H1 (cell line): ENCODE results near the gene ARHGAP10. TPM values are rescaled to one million over a fixed set of nuclear protein-coding genes. Genes with fewer than 3 reads are reported as not detected.

Source experiments
- CTCF ChIA-PET: fragments of 300-600 bp; sonication (Branson Sonifier 250); formaldehyde crosslinking; loops from one replicate; lab custom pipeline; 2021; ENCODE audit not compliant: partially characterized antibody; lab: Charles Lee
- POLR2A ChIA-PET: fragments of 300-600 bp; sonication (Branson Sonifier 250); formaldehyde crosslinking; loops from one replicate; lab custom pipeline; 2021; ENCODE audit warnings: inconsistent platforms; ENCODE audit not compliant: partially characterized antibody; lab: Charles Lee
- DNase-seq, 2 experiments: peaks; one replicate each; pipeline versions ENCODE4 v3.0.0 to v3.0.0-alpha.2; 2010 to 2022; ENCODE audit warnings: low spot score in 2 of 2, low read depth in 1 of 2, mixed read lengths in 1 of 2
- FAIRE-seq: peaks from 2 replicates; lab custom pipeline; 2011; peaks lifted over from hg19 to GRCh38; lab: Jason Lieb, UNC
- H2AFZ ChIP-seq: 2 replicates; pipeline ENCODE4 v1.8.1; 2012; ENCODE audit warnings: low read length, inconsistent platforms
- H2AK5ac ChIP-seq: 2 replicates; pipeline ENCODE4 v1.6.1; 2013; ENCODE audit warnings: low read depth, low read length
- H2BK120ac ChIP-seq: replicated peaks from 2 replicates; pipeline ENCODE3; 2013; ENCODE audit warnings: low read depth, low read length, inconsistent platforms
- H2BK12ac ChIP-seq: 2 replicates; pipeline ENCODE4 v1.6.1; 2013; ENCODE audit warnings: low read depth, low read length
- H2BK15ac ChIP-seq: 2 replicates; pipeline ENCODE4 v1.6.1; 2013; ENCODE audit warnings: low read length
- H2BK20ac ChIP-seq: 2 replicates; pipeline ENCODE4 v1.6.1; 2013; ENCODE audit warnings: low read length
- H2BK5ac ChIP-seq: 2 replicates; pipeline ENCODE4 v1.6.1; 2013; ENCODE audit warnings: low read depth, low read length
- H3K14ac ChIP-seq: 2 replicates; pipeline ENCODE4 v1.6.1; 2013; ENCODE audit warnings: inconsistent platforms; ENCODE audit not compliant: insufficient read length
- H3K18ac ChIP-seq: 2 replicates; pipeline ENCODE4 v1.6.1; 2013; ENCODE audit warnings: low read length; ENCODE audit errors: extremely low read depth
- H3K23ac ChIP-seq: 2 replicates; pipeline ENCODE4 v1.6.1; 2013; ENCODE audit warnings: inconsistent platforms; ENCODE audit not compliant: insufficient read length
- H3K23me2 ChIP-seq: 2 replicates; pipeline ENCODE4 v1.6.1; 2013; ENCODE audit warnings: low read depth, low read length
- H3K27ac ChIP-seq: 2 replicates; pipeline ENCODE4 v1.6.1; 2011; ENCODE audit warnings: low read depth, low read length, inconsistent platforms
- H3K27me3 ChIP-seq, 4 experiments: replicated peaks in 1 of 4; 1 replicate in 1 of 4; 2 replicates in 3 of 4; pipeline versions ENCODE4 v1.6.1 to v1.8.1; 2011 to 2013; ENCODE audit warnings: low read length in 3 of 4, mild to moderate bottlenecking in 3 of 4, inconsistent platforms in 2 of 4, mixed read lengths in 2 of 4, moderate library complexity in 1 of 4; ENCODE audit not compliant: control insufficient read depth in 3 of 4, insufficient read depth in 3 of 4; ENCODE audit errors: extremely low read depth in 1 of 4
- H3K36me3 ChIP-seq, 4 experiments: 2 replicates each; pipeline versions ENCODE4 v1.6.1 to v1.8.1; 2011 to 2013; ENCODE audit warnings: mild to moderate bottlenecking in 4 of 4, low read length in 3 of 4, moderate library complexity in 2 of 4, control low read depth in 1 of 4, inconsistent platforms in 1 of 4; ENCODE audit not compliant: insufficient read depth in 4 of 4, control insufficient read depth in 2 of 4
- H3K4ac ChIP-seq: replicated peaks from 2 replicates; pipeline ENCODE3; 2013; ENCODE audit warnings: low read length, low read depth, mixed read lengths, inconsistent platforms; ENCODE audit not compliant: insufficient read length
- H3K4me1 ChIP-seq, 4 experiments: replicated peaks in 1 of 4; 1 replicate in 1 of 4; 2 replicates in 3 of 4; pipeline versions ENCODE4 v1.6.1 to v1.8.1; 2011 to 2013; ENCODE audit warnings: low read length in 3 of 4, inconsistent platforms in 2 of 4, mixed read lengths in 1 of 4; ENCODE audit not compliant: insufficient read depth in 4 of 4, control insufficient read depth in 3 of 4
- H3K4me2 ChIP-seq, 2 experiments: 2 replicates each; pipeline versions ENCODE4 v1.6.1 to v1.8.1; 2011 to 2013; ENCODE audit warnings: low read depth in 2 of 2, low read length in 2 of 2, control low read depth in 1 of 2, inconsistent platforms in 1 of 2, mild to moderate bottlenecking in 1 of 2; ENCODE audit not compliant: insufficient read depth in 1 of 2
- H3K4me3 ChIP-seq, 4 experiments: fragments of 200-600, 300-600 bp in 1 of 4; sonication (generic), shearing (Covaris generic), sonication (Bioruptor Twin) in 1 of 4; 2 replicates each; pipeline versions ENCODE4 v1.5.1 to v1.8.1; 2011 to 2016; ENCODE audit warnings: low read length in 4 of 4, low read depth in 3 of 4, control low read depth in 2 of 4, inconsistent platforms in 2 of 4, mild to moderate bottlenecking in 2 of 4, mixed read lengths in 1 of 4, moderate library complexity in 1 of 4; ENCODE audit not compliant: insufficient read depth in 2 of 4; ENCODE audit errors: extremely low read depth in 1 of 4
- H3K56ac ChIP-seq: replicated peaks from 2 replicates; pipeline ENCODE3; 2013; ENCODE audit warnings: low read depth, mild to moderate bottlenecking, mixed read lengths, low read length, inconsistent platforms; ENCODE audit not compliant: insufficient read length
- H3K79me1 ChIP-seq: 2 replicates; pipeline ENCODE4 v1.6.1; 2013; ENCODE audit warnings: low read depth, low read length, control low read depth
- H3K79me2 ChIP-seq, 2 experiments: 2 replicates each; pipeline versions ENCODE4 v1.6.1 to v1.8.1; 2012 to 2013; ENCODE audit warnings: low read length in 2 of 2, mild to moderate bottlenecking in 2 of 2, inconsistent platforms in 1 of 2; ENCODE audit not compliant: insufficient read depth in 2 of 2, control insufficient read depth in 1 of 2
- H3K9ac ChIP-seq, 4 experiments: replicated peaks in 1 of 4; 1 replicate in 1 of 4; 2 replicates in 3 of 4; pipeline versions ENCODE4 v1.6.1 to v1.8.1; 2011 to 2013; ENCODE audit warnings: low read depth in 3 of 4, low read length in 3 of 4, control low read depth in 2 of 4, mild to moderate bottlenecking in 2 of 4, moderate library complexity in 2 of 4, inconsistent platforms in 1 of 4; ENCODE audit errors: extremely low read depth in 1 of 4
- H3K9me3 ChIP-seq, 2 experiments: 2 replicates each; pipeline versions ENCODE4 v1.6.1 to v1.8.1; 2012 to 2013; ENCODE audit warnings: mild to moderate bottlenecking in 2 of 2, moderate library complexity in 2 of 2, control low read depth in 1 of 2, inconsistent platforms in 1 of 2, low read depth in 1 of 2, low read length in 1 of 2, mixed read lengths in 1 of 2; ENCODE audit not compliant: insufficient read depth in 2 of 2
- H4K20me1 ChIP-seq, 2 experiments: replicated peaks in 1 of 2; 2 replicates each; pipeline versions ENCODE3 to v1.8.1; 2011 to 2013; ENCODE audit warnings: inconsistent platforms in 2 of 2, low read length in 2 of 2, mild to moderate bottlenecking in 1 of 2; ENCODE audit not compliant: insufficient read depth in 2 of 2, control insufficient read depth in 1 of 2
- H4K5ac ChIP-seq: 2 replicates; pipeline ENCODE4 v1.6.1; 2013; ENCODE audit warnings: low read length, low read depth, mixed read lengths, inconsistent platforms; ENCODE audit not compliant: insufficient read length
- H4K8ac ChIP-seq: 2 replicates; pipeline ENCODE4 v1.8.0; 2013; ENCODE audit warnings: mild to moderate bottlenecking, moderate library complexity, low read length, inconsistent platforms; ENCODE audit not compliant: insufficient read depth; ENCODE audit errors: extremely low read depth
- H4K91ac ChIP-seq: replicated peaks from 2 replicates; pipeline ENCODE3; 2013; ENCODE audit warnings: low read length, mixed read lengths, inconsistent platforms; ENCODE audit not compliant: insufficient read length
- ASH2L ChIP-seq: fragments of 200-600, 300-600 bp; sonication (generic); IDR thresholded peaks from one replicate; pipeline ENCODE4 v1.7.1; 2017; ENCODE audit warnings: low read length
- ATF3 ChIP-seq: IDR thresholded peaks from 2 replicates; pipeline ENCODE4 v1.6.1; 2011; ENCODE audit warnings: low read depth, mild to moderate bottlenecking, low read length; ENCODE audit not compliant: insufficient read depth
- CEBPB ChIP-seq: IDR thresholded peaks from 2 replicates; pipeline ENCODE4 v1.6.1; 2012; ENCODE audit warnings: low read depth, low read length
- EGR1 ChIP-seq: IDR thresholded peaks from 2 replicates; pipeline ENCODE4 v1.6.1; 2011; ENCODE audit warnings: low read depth, low read length, borderline replicate concordance
- EZH2 ChIP-seq: fragments of 200-600 bp; sonication (generic); IDR thresholded peaks from 2 replicates; pipeline ENCODE4 v1.7.1; 2012; ENCODE audit warnings: low read depth, mild to moderate bottlenecking, moderate library complexity, low read length, inconsistent platforms; ENCODE audit not compliant: severe bottlenecking
- FOSL1 ChIP-seq: IDR thresholded peaks from 2 replicates; pipeline ENCODE4 v1.6.1; 2011; ENCODE audit warnings: mild to moderate bottlenecking, low read depth, low read length, moderate library complexity; ENCODE audit not compliant: insufficient read depth
- NRF1 ChIP-seq: IDR thresholded peaks from 2 replicates; pipeline ENCODE4 v1.6.1; 2011; ENCODE audit warnings: mild to moderate bottlenecking, low read depth, low read length, improper control_type of control experiment
- PHF8 ChIP-seq: fragments of 200-600 bp; sonication (generic); conservative IDR thresholded peaks from 2 replicates; pipeline ENCODE4 v1.7.1; 2012; ENCODE audit warnings: low read depth, mild to moderate bottlenecking, inconsistent platforms, low read length, moderate library complexity
- SIN3A ChIP-seq, 2 experiments: IDR thresholded peaks in 1 of 2; conservative IDR thresholded peaks in 1 of 2; 2 replicates each; pipeline ENCODE4 v1.6.1; 2011 to 2012; ENCODE audit warnings: low read length in 2 of 2, improper control_type of control experiment in 1 of 2, low read depth in 1 of 2, mild to moderate bottlenecking in 1 of 2
- TAF1 ChIP-seq: IDR thresholded peaks from 2 replicates; pipeline ENCODE4 v1.6.1; 2011; ENCODE audit warnings: mild to moderate bottlenecking, low read depth, low read length
- TCF12 ChIP-seq: IDR thresholded peaks from 2 replicates; pipeline ENCODE4 v1.6.1; 2011; ENCODE audit warnings: low read depth, mild to moderate bottlenecking, low read length
- ZNF274 ChIP-seq: IDR thresholded peaks from 2 replicates; pipeline ENCODE4 v1.7.0; 2012; ENCODE audit warnings: low read length, borderline replicate concordance; ENCODE audit errors: extremely low read depth
- WGBS, 2 experiments: shearing (Covaris generic) in 1 of 2; methylation state at CpG; one replicate each; pipeline versions ENCODE4 v1.1.6 to v1.1.7; 2013 to 2015; ENCODE audit warnings: low lambda C conversion rate in 2 of 2, mixed read lengths in 2 of 2, inconsistent platforms in 1 of 2, low coverage in 1 of 2, missing lambda C conversion rate in 1 of 2; ENCODE audit not compliant: insufficient replicate concordance in 2 of 2, insufficient coverage in 1 of 2, insufficient read length in 1 of 2; ENCODE audit errors: extremely low coverage in 1 of 2, missing lambda C conversion rate in 1 of 2; 5-methylcytosine and 5-hydroxymethylcytosine counted together
- polyA plus RNA-seq, 7 experiments: library from polyadenylated mRNA; depleted of rRNA in 3 of 7; stranded (reverse) in 5 of 7; unstranded in 2 of 7; fragments of >200 nt in 5 of 7; fragments of 200-250 nt in 2 of 7; gene quantifications; 1 replicate in 5 of 7; 2 replicates in 1 of 7; 4 replicates in 1 of 7; pipeline versions ENCODE4 v1.2.1 to v1.2.3, GENCODE V29; 2011 to 2013; ENCODE audit warnings: missing spikeins in 2 of 7, mixed read lengths in 2 of 7
- total RNA-seq: library from RNA; stranded (reverse); fragmentation: NEBNext Ultra II Directional; extraction: Animal tissue kit (Norgen Biotek cat#: 25700); gene quantifications from 2 replicates; pipeline ENCODE4 v1.2.1, GENCODE V29; 2021

The ARHGAP10 gene
- total and polyA plus RNA-seq, 2 of the 8 experiments (the other 6 are each of a cell fraction or from before 2014, with no cell fraction given) = 3.7 to 6.1 TPM

- no peak overlapping the region for H2BK120ac ChIP-seq
- ChIA-PET POLR2A (interaction anchor here (1.0 to 1.7 kb wide), 3 partner anchors 25 to 50 kb away, joined by 3 to 11 read pairs (median 4); partner anchors contain the start of gene ARHGAP10), CTCF (interaction anchor here (0.8 to 4.3 kb wide), 5 partner anchors 9 to 184 kb away, joined by 3 to 28 read pairs (median 5); no protein-coding TSS in a partner anchor)
- FAIRE-seq = no peak
- H3K56ac ChIP-seq = no peak overlapping the region
- H2AK5ac ChIP-seq = no peak overlapping the region
- H3K23me2 ChIP-seq = peaks cover 5% of the 10 kb centered on the region; the same call in 1 of the 2 replicates
- no peak overlapping the region for H4K8ac ChIP-seq
- no peak overlapping the region for H3K23ac ChIP-seq
- H3K4me1 ChIP-seq = peaks cover 0 to 6% (median 3%) of the 10 kb centered on the region in 4 experiments; a peak in 4 of 7 replicates
- H2BK5ac ChIP-seq = no peak overlapping the region
- H3K79me2 ChIP-seq = peaks cover 0 to 26% of the 10 kb centered on the region in 2 experiments; a peak in 2 of 4 replicates
- no peak for DNase-seq
- no peaks in the 10 kb centered on the region for H3K27me3 ChIP-seq
- peak overlapping the region; percentile 72 to 75 for H3K4me2 ChIP-seq
- H3K9ac ChIP-seq = no peak overlapping the region
- no peak overlapping the region for H2BK20ac ChIP-seq
- H3K4me3 ChIP-seq = peak overlapping the region in 3 of 4 experiments; percentile 68 to 81 (median 73); a peak in 4 of 8 replicates
- H4K20me1 ChIP-seq = peaks cover 0 to 2% of the 10 kb centered on the region in 2 experiments
- no peak overlapping the region for H2BK15ac ChIP-seq
- H3K4ac ChIP-seq = no peak overlapping the region
- no peak overlapping the region for H3K14ac ChIP-seq
- H3K27ac ChIP-seq = no peak overlapping the region
- H3K36me3 ChIP-seq = peaks cover 0 to 6% (median 1%) of the 10 kb centered on the region in 4 experiments; a peak in 2 of 8 replicates
- no peak overlapping the region for H4K91ac ChIP-seq
- no peak overlapping the region for H3K18ac ChIP-seq
- peaks cover 3% of the 10 kb centered on the region; the same call in 1 of the 2 replicates for H3K79me1 ChIP-seq
- 78% methylated on average over 3 of the region's 3 CpGs; no CpG with 5 or more reads in 1 of the 2 experiments for WGBS, 2 experiments
- no peak overlapping the region for H2AFZ ChIP-seq
- H3K9me3 ChIP-seq = no peaks in the 10 kb centered on the region
- H4K5ac ChIP-seq = no peak overlapping the region
- H2BK12ac ChIP-seq = no peak overlapping the region
- TF ChIP-seq EGR1 (no peak), ATF3 (no peak), ZNF274 (no peak), TCF12 (no peak), FOSL1 (no peak), ASH2L (no peak), PHF8 (no peak), SIN3A (conservative IDR thresholded peaks at IDR 0.05 in 1 of 2, IDR thresholded peaks at IDR 0.05 in 1 of 2; ENCODE audit: low read depth in 1 of 2, low read length in 2 of 2) (no peak), EZH2 (no peak), TAF1 (no peak), CEBPB (no peak), NRF1 (no peak)
Measured at GRCh38 chr4:147682755-147683154, 49.1 kb upstream of the ARHGAP10 start.
